ENCODE data around the gene TXLNG. TPM values are rescaled to one million over a fixed set of nuclear protein-coding genes. Genes with fewer than 3 reads are reported as not detected.

The TXLNG gene
- polyA plus RNA-seq, 1 of the 3 experiments (the other 2 are of a cell fraction): 12.1 TPM

GRCh38 chrX:16855363-16856075 is 69.3 kb downstream of the TXLNG start:
- Histone ChIP-seq H3K79me2 (ENCODE audit: insufficient read depth) (peaks cover 89% of the 10 kb centered on the region), H4K20me1 (ENCODE audit: insufficient read depth) (peaks cover 40% of the 10 kb centered on the region; the same call in 1 of the 2 replicates), H3K9me3 (no peaks in the 10 kb centered on the region), H3K27me3 (ENCODE audit: insufficient read depth) (no peaks in the 10 kb centered on the region), H3F3A (replicated peaks; ENCODE audit: insufficient read depth) (peaks cover 4% of the 10 kb centered on the region), H3K9ac (no peak overlapping the region), H3K9me2 (no peaks in the 10 kb centered on the region), H2AFZ (ENCODE audit: low read depth) (no peak overlapping the region), H3K4me1 (ENCODE audit: control insufficient read depth in 1 of 2, insufficient read depth in 2 of 2, low read depth in 1 of 2, low read length in 1 of 2) (no peaks in the 10 kb centered on the region; a peak in 1 of 4 replicates), H3K27ac (ENCODE audit: low read depth in 2 of 2, low read length in 1 of 2) (no peak overlapping the region), H3K4me3 (ENCODE audit: low read depth in 2 of 2, low read length in 1 of 2) (no peak overlapping the region), H3K4me2 (no peak overlapping the region), H3K36me3 (replicated peaks in 1 of 2; ENCODE audit: control insufficient read depth in 1 of 2, insufficient read depth in 2 of 2, low read length in 1 of 2) (peaks cover 50 to 73% of the 10 kb centered on the region in 2 experiments)
- WGBS (ENCODE audit: low lambda C conversion rate): 99% methylated on average over 5 of the region's 5 CpGs
- ChIA-PET POLR2A (interaction anchor here (0.7 kb wide), 1 partner anchor 9 kb away, joined by 4 read pairs; no protein-coding TSS in a partner anchor), CTCF (interaction anchor here (1.0 kb wide), 2 partner anchors 13 to 37 kb away, joined by 3 read pairs; no protein-coding TSS in a partner anchor)
- TF ChIP-seq USF1 (IDR thresholded peaks at IDR 0.05; ENCODE audit: borderline replicate concordance, low read depth) (no peak), RAD21 (IDR thresholded peaks at IDR 0.05; ENCODE audit: low read length) (no peak), EP300 (IDR thresholded peaks at IDR 0.05; ENCODE audit: borderline replicate concordance in 1 of 2, low read depth in 1 of 2, low read length in 1 of 2) (no peak), RXRA (IDR thresholded peaks at IDR 0.05; ENCODE audit: borderline replicate concordance, low read depth) (no peak), MEF2A (IDR thresholded peaks at IDR 0.05; ENCODE audit: borderline replicate concordance, low read depth) (no peak), EZH2phosphoT487 (IDR thresholded peaks at IDR 0.05; ENCODE audit: borderline replicate concordance, low read depth) (no peak), PBX3 (IDR thresholded peaks at IDR 0.05) (no peak), TAF1 (IDR thresholded peaks at IDR 0.05; ENCODE audit: borderline replicate concordance, low read depth, low read length) (no peak), NRF1 (IDR thresholded peaks at IDR 0.05; ENCODE audit: low read depth, low read length) (no peak), GABPA (IDR thresholded peaks at IDR 0.05; ENCODE audit: low read depth) (no peak), ZBTB33 (IDR thresholded peaks at IDR 0.05; ENCODE audit: borderline replicate concordance, low read depth) (no peak), CTCF (IDR thresholded peaks at IDR 0.05) (no peak), POLR2AphosphoS5 (IDR thresholded peaks at IDR 0.05; ENCODE audit: low read depth, low read length) (no peak), TCF12 (IDR thresholded peaks at IDR 0.05) (no peak), GATA2 (CRISPR knock-in tag; IDR thresholded peaks at IDR 0.05) (no peak), FOXM1 (IDR thresholded peaks at IDR 0.05; ENCODE audit: low read depth) (no peak), TEAD4 (IDR thresholded peaks at IDR 0.05; ENCODE audit: borderline replicate concordance, insufficient read depth) (no peak), REST (IDR thresholded peaks at IDR 0.05; ENCODE audit: low read depth, low read length) (no peak), FOSL2 (IDR thresholded peaks at IDR 0.05; ENCODE audit: borderline replicate concordance, low read depth) (no peak), SIN3A (IDR thresholded peaks at IDR 0.05; ENCODE audit: borderline replicate concordance, low read depth, low read length) (no peak)
- no peak for DNase-seq
